Activated CD8-positive, alpha-beta memory T cell treated with anti-CD3 and anti-CD28 coated beads for 1 hour (primary cell): ENCODE results near the gene FAF1.

Source experiments
- DNase-seq, 2 donors: peaks; one replicate each; pipeline ENCODE4 v3.0.0-alpha.2; 2020; ENCODE audit warnings: low read depth in 1 of 2; ENCODE audit errors: extremely low read depth in 1 of 2

Gene FAF1

GRCh38 chr1:50658459-50659076, 301.5 kb downstream of the FAF1 start:
- DNase-seq: no peak

- DNase-seq: no peak
These were observed 303.1 kb downstream of the FAF1 start for GRCh38 chr1:50656931-50657330.

- DNase-seq: no peak
These were observed 308.4 kb downstream of the FAF1 start for GRCh38 chr1:50651476-50652263.

- no peak for DNase-seq
These were observed 313.5 kb downstream of the FAF1 start for GRCh38 chr1:50646526-50646925.

- DNase-seq: no peak
These were observed 314.9 kb downstream of the FAF1 start for GRCh38 chr1:50645139-50645538.

GRCh38 chr1:50644447-50645105, 315.5 kb downstream of the FAF1 start:
- no peak for DNase-seq

- DNase-seq: no peak
These were observed 322.6 kb downstream of the FAF1 start for GRCh38 chr1:50637460-50637859.

- no peak for DNase-seq
These were observed 325.8 kb downstream of the FAF1 start for GRCh38 chr1:50634251-50634650.

- no peak for DNase-seq
These were observed 326.6 kb downstream of the FAF1 start for GRCh38 chr1:50633465-50633864.

- no peak for DNase-seq
These were observed 328.9 kb downstream of the FAF1 start for GRCh38 chr1:50631161-50631560.

- no peak for DNase-seq
These were observed 337.8 kb downstream of the FAF1 start for GRCh38 chr1:50622259-50622658.

- no peak for DNase-seq
These were observed 339.3 kb downstream of the FAF1 start for GRCh38 chr1:50620680-50621329.

GRCh38 chr1:50615036-50615750, 344.9 kb downstream of the FAF1 start:
- no peak for DNase-seq

- no peak for DNase-seq
These were observed 348.4 kb downstream of the FAF1 start for GRCh38 chr1:50611675-50612074.

GRCh38 chr1:50610563-50610962, 349.5 kb downstream of the FAF1 start:
- DNase-seq: no peak

- DNase-seq: no peak
These were observed 350.6 kb downstream of the FAF1 start for GRCh38 chr1:50609508-50609907.

GRCh38 chr1:50605186-50605875, 354.7 kb downstream of the FAF1 start:
- no peak for DNase-seq

GRCh38 chr1:50604580-50604979, 355.5 kb downstream of the FAF1 start:
- DNase-seq: no peak

- no peak for DNase-seq
These were observed 356.5 kb downstream of the FAF1 start for GRCh38 chr1:50603274-50604271.
